ENCODE measurements around the gene NOCT.

DNA sequence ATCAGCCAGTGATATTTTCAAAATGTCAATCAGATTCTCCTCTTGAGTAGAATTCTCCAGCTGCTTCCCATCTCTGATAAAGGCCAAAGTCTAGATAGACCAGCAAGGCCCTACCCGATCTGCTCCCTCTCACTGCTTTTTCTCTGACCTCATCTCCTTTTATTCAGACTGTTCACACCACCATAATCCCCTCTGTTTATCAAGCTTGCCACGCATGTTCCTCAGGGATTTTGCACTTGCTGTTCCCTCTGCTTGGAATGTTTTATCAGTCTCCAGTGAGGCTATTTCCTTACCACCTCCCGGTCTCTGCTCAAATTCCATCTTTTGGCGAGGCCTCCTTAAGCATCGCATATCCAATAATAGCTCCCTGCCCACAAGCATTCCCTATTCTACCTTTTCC, 20.1 kb downstream of the NOCT start:
- TF ChIP-seq, protein P1, sequence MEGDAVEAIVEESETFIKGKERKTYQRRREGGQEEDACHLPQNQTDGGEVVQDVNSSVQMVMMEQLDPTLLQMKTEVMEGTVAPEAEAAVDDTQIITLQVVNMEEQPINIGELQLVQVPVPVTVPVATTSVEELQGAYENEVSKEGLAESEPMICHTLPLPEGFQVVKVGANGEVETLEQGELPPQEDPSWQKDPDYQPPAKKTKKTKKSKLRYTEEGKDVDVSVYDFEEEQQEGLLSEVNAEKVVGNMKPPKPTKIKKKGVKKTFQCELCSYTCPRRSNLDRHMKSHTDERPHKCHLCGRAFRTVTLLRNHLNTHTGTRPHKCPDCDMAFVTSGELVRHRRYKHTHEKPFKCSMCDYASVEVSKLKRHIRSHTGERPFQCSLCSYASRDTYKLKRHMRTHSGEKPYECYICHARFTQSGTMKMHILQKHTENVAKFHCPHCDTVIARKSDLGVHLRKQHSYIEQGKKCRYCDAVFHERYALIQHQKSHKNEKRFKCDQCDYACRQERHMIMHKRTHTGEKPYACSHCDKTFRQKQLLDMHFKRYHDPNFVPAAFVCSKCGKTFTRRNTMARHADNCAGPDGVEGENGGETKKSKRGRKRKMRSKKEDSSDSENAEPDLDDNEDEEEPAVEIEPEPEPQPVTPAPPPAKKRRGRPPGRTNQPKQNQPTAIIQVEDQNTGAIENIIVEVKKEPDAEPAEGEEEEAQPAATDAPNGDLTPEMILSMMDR (IDR thresholded peaks at IDR 0.05) = no peak
- TF ChIP-seq POLR2A (IDR thresholded peaks at IDR 0.05) = no peak
